LNCaP clone FGC (cell line): ENCODE measurements around the gene PRSS3.
"Not testable (repeated sequence)": the region's sequence is repeated elsewhere in the genome, so short reads cannot be mapped to it uniquely, and the experiment has no call there.

Experiments used
- DNase-seq: peaks from one replicate; pipeline ENCODE4 v3.0.0-alpha.2; 2011; ENCODE audit warnings: low read depth
- H3K4me3 ChIP-seq: 2 replicates; pipeline ENCODE4 v1.5.1; 2011; ENCODE audit warnings: mild to moderate bottlenecking, low read depth, low read length, control low read depth
- TF ChIP-seq, protein P1 (sequence below): IDR thresholded peaks from 2 replicates; pipeline ENCODE4 v1.5.1; 2012; ENCODE audit warnings: mild to moderate bottlenecking; ENCODE audit not compliant: control insufficient read depth, insufficient read depth; ENCODE audit errors: extremely low read depth

Gene PRSS3

DNA sequence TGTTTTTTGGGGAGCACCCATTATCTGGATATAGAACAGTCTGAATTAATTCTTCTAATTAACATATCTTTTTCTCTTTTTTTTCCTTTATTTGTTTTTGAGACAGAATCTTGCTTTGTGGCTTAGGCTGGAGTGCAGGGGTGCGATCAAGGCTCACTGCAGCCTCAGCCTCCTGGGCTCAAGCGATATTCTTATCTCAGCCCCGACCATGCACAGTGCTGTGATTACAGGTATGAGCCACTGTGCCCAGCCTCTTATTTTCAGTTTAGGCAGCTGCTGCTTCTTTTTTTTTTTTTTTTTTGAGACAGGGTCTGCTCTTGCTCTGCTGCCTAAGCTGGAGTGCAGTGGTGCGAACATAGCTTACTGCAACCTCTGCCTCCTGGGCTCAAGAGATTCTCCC lies 41.8 kb downstream of the PRSS3 start:
- DNase-seq, result no peak
- H3K4me3 ChIP-seq, result no peak overlapping the region
- TF ChIP-seq, protein P1, sequence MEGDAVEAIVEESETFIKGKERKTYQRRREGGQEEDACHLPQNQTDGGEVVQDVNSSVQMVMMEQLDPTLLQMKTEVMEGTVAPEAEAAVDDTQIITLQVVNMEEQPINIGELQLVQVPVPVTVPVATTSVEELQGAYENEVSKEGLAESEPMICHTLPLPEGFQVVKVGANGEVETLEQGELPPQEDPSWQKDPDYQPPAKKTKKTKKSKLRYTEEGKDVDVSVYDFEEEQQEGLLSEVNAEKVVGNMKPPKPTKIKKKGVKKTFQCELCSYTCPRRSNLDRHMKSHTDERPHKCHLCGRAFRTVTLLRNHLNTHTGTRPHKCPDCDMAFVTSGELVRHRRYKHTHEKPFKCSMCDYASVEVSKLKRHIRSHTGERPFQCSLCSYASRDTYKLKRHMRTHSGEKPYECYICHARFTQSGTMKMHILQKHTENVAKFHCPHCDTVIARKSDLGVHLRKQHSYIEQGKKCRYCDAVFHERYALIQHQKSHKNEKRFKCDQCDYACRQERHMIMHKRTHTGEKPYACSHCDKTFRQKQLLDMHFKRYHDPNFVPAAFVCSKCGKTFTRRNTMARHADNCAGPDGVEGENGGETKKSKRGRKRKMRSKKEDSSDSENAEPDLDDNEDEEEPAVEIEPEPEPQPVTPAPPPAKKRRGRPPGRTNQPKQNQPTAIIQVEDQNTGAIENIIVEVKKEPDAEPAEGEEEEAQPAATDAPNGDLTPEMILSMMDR, result no peak

DNA sequence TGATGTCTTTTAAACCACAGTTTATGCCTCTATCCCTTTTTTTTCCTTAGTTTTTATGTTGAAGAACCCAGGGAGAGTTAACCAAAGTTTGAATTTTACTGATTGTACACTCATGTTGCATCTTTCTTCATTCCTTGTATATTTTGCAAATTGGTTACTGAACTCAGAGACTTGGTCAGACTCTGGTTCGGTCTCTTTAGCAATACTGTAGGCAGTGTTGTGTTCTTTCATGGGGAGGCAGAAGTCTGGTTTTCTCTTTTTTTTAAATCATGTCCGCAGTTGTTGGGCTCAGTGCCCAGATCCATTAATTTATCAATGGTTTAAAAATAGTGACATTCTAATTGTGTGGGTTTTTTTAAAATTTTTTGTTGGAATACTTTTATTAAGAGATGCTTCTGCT lies 45.0 kb downstream of the PRSS3 start:
- TF ChIP-seq, protein P1, result no peak
- no peak overlapping the region for H3K4me3 ChIP-seq
- no peak for DNase-seq

DNA sequence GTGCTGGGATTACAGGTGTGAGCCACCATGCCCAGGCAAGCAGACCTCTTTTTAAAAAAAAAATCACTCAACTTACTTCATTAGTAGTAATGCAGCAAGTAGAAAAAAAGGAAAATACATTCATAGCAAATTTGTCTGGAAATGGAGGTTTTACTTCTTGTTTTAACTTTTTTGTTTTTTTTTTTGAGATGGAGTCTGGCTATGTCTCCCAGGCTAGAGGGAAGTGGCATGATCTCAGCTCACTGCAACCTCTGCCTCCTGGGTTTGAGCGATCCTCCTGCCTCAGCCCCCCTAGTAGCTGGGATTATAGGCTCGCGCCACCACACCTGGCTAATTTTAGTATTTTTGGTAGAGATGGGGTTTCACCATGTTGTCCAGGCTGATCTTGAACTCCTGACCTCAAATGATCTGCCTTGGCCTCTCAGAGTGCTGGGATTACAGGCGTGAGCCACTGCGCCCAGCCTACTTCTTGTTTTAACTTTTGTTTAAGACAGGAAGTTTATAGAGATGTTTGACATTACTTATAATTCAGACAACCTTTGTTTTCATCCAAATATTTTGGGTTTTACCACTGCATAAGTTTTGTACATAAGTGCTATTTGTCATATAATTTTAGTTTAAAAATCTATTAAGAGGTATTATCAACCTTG lies 48.1 kb downstream of the PRSS3 start:
- TF ChIP-seq, protein P1, result no peak
- no peak overlapping the region for H3K4me3 ChIP-seq
- DNase-seq, result no peak

DNA sequence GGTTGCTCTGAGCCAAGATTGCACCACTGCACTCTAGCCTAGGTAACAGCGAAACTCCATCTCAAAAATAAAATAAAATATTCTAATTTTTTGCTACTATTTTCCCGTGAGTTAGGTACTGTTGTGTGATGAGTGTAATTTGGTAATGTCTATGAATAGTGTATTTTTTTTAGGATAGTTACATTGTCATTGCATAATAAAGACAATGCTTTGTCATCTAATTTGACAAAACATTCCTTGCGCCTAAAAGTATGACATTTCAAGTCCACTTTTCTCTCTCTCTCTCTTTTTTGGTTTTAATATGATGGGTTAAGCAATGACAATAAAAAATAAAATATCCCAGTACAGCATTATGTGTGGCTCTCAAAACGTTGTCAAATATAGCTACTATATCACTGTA lies 50.9 kb downstream of the PRSS3 start:
- TF ChIP-seq, protein P1, result no peak
- DNase-seq, result no peak
- no peak overlapping the region for H3K4me3 ChIP-seq

DNA sequence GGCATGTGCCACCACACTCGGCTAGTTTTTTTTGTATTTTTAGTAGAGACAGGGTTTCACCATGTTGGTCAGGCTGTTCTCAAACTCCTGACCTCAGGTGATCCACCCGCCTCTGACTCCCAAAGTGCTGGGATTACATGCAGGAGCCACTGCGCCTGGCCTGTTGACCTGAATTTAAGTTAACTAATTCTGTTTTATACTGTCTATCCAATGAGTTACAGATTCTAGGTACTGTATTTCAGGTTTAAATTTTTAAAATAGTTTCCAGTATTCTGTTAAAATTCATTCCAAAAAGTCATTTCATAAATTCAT lies 52.5 kb downstream of the PRSS3 start:
- not testable (repeated sequence) for DNase-seq

More for the DNA sequence above, 52.5 kb downstream of the PRSS3 start:
- H3K4me3 ChIP-seq, result not testable (repeated sequence)
